Activated CD4-positive, CD25-positive, alpha-beta regulatory T cell treated with anti-CD3 and anti-CD28 coated beads, Interleukin-2, amount 50 U/mL, for 24 hours (primary cell): Measurements from ENCODE around the gene RPS2.
A peak's percentile ranks its signal among the peaks of the same experiment; 100 is the strongest.

Experiments
- ATAC-seq, 2 donors: fragments of 150-1000 bp; cut with Tn5 transposase; one replicate each; pipeline ENCODE4 v1.10.0; 2021; ENCODE audit warnings: mild to moderate bottlenecking in 1 of 2, moderate library complexity in 1 of 2

Gene RPS2

DNA sequence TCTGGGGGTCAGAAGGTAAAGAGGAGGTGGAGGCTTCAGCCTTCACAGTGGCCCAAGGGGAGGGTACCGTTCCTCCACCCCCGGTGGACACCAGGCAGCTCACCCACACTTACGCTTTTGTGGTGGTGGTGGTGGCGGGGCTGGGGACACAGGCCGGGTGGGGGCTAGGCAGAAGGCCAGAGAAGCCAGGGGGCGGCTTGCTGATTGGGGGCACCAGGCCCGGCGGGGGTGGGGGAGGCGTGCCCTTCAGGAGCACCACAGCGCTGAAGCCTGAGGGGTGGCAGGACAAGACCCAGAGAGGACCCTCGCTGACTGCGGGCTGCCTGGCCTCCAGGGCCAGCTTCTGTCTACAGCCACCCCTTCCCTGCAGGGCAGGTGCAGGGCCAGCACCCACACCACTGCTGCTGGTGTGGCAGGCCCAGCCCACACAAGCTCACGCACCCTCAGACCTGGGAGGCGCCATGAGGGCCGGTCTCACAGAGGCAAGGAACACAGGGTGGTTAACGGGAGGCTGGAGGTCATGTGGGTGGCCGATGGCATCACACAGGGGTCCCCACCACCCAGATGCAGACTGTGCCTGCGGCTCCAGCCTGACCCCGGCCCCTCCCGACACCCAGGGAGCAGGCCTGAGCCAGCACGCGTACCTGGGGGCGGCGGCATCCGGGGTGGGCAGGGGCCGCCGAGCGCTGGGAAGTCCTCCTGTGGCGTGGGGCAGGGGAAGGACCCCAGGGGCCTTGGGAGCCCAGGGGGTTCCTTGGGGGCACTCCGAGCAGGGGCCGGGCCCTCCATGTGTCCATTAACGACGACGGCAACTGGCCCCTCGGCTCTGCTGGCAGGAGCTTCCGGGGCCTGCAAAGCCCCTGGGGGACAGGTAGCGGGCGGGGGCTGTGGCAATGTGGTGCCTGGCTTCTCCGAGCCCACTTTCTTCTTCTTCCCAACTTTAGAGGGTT, 34.5 kb upstream of the RPS2 start:
- ATAC-seq, result no peak

GRCh38 chr16:1998360-1998835, 33.8 kb upstream of the RPS2 start:
- no peak for ATAC-seq

GRCh38 chr16:1997494-1998359, 33.1 kb upstream of the RPS2 start:
- no peak for ATAC-seq

DNA sequence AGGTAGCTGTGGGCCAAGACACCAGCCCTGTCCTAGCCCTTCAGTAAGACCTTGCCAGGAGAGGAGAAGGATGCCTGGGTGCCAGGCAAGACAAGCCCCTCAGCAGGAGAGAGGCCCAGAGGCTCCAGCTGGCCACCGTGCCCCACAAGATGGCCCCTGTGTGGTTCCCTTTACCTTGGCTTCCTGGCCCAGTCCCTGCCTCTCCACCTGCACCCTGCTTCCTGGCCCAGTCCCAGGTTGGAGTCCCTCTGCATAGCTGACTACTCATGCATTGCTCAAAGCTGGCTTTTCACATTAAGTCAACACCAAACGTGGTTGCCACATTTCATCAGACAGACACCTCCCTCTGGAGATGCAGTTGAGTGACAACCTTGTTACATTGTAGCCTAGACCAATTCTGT, 29.1 kb upstream of the RPS2 start:
- ATAC-seq, result no peak

GRCh38 chr16:1992704-1993317, 28.2 kb upstream of the RPS2 start:
- no peak for ATAC-seq

DNA sequence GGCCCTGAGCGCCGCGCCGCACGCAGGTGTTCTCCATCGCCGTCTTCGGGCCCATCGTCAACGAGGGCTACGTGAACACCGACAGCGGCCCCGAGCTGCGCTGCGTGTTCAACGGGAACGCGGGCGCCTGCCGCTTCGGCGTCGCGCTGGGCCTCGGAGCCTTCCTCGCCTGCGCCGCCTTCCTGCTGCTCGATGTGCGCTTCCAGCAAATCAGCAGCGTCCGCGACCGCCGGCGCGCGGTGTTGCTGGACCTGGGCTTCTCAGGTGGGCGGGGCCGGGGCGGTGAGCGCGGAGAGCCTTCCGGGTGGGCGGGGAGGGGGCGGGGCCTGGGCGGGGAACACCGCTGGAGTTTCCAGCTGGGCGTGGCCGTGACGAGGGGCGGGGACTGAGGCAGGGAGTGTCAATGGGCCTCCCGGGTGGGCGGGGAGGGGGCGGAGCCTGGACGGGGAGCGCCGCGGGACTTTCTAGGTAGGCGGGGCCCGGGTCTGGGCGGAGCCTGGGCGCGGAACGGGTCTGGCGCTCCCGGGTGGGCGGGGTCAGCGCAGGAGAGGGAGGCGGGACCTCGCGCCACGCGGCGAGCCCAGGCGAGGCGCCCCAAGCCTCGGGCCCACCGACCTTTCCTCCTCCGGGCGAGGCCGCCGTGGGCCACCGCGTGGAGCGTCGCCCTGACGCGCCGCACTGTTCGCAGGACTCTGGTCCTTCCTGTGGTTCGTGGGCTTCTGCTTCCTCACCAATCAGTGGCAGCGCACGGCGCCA, 27.5 kb upstream of the RPS2 start:
- peak; percentile 64 to 69 for ATAC-seq

- ATAC-seq, result no peak
Measured at GRCh38 chr16:1991588-1991947, 26.9 kb upstream of the RPS2 start.

GRCh38 chr16:1991135-1991551, 26.5 kb upstream of the RPS2 start:
- peak; percentile 26 to 31 for ATAC-seq

DNA sequence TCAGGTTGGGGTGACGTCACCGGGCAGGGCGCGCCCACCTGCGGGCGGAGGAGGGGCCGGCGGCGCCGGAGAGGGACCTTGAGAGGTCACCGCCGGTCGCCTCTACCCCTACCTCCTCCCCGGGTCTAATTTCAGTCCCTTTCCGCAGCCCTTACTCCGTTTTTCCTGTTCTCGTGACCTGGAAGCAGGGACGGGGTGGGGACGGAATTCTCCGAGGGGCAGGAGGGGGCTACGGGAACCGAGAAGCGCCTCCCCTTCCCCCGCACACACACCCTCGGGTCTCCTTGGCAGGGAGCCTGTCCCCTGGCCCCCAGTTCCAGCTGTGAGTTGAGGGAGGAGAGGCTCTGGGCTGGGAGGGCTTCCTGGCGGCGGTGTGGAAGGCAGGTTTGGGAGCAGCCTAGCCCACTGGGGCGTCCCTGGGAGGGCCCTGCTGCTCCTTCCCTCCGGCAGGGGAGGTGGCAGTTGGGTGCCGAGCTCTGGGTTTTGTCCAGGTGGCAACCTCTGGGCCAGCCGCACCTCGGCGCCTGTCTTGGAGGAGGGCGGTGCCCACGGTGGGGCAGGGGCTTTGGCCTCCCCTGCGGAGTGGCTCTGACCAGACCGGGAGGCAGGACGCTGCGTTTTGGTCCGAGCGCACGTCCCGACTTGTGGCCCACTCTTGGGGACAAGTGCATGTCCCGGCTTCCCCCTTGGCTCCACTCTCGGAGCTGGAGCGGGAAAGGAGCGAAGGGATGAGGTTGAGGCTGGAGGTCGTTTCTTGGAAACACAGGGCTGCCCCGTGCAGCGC, 25.9 kb upstream of the RPS2 start:
- no peak for ATAC-seq

GRCh38 chr16:1990101-1990350, 25.4 kb upstream of the RPS2 start:
- ATAC-seq, result no peak

DNA sequence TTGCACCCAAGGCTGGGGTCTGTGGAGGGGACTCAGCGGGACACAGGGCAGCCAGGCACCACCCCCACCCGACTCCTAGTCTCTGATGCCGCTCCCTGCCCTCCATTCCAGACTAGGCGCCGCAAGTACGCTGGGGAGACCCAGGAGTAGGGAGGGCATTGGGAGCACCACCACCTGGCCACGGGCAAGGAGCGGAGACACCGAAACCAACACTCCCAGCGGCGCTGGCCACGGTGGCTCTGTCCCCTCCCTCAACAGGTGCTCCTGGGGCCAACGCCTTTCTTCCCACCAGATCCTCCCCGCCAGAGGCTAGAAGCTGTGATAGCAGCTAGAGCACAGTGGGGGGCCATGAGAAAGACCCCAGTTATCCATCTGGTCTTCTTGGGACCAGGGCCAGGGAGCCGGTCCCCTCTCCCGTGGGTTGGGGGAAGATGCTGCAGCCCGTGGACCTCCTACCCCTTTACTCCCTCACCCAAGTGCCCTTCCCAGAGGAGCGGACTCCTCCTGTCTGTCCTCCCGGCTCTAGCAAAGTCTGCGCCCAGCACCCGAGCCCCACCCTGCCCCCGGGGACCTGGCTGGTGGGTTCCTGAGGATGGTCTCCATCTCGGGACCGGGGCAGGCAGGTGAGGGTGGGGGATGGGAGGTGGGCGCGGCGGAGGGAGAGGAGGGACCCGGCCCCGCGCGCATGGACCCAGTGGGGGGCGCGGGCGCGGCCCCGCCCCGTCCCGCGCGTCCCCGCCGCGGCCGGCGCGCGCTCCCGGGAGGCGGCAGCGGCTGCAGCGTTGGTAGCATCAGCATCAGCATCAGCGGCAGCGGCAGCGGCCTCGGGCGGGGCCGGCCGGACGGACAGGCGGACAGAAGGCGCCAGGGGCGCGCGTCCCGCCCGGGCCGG, 24.8 kb upstream of the RPS2 start, which contains the start of gene SYNGR3:
Gene SYNGR3 (plus strand): TSS at position 762 of the 892 bp plus-strand sequence. CDS start 133 bp downstream, outside the sequence.
- ATAC-seq, result no peak

DNA sequence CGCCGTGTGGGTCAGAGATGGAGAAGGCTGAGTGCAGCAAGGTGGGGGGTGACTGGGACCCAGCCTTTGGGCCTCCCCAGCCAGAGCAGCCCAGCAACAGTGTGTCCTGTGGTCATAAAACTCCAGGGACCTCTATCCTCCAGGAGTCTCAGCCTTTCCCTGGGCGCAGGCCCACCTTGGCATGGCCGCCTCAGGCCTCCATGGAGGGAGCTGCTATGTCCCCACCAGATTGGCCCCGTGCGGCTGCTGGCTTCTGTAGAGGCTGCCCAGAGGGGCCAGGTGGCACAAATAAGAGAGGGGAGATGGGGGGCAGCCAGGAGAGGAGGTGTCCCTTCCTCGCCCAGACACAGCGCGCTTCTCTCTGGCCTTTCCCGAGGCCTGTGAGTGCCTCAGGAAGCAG, 22.6 kb upstream of the RPS2 start:
- no peak for ATAC-seq

DNA sequence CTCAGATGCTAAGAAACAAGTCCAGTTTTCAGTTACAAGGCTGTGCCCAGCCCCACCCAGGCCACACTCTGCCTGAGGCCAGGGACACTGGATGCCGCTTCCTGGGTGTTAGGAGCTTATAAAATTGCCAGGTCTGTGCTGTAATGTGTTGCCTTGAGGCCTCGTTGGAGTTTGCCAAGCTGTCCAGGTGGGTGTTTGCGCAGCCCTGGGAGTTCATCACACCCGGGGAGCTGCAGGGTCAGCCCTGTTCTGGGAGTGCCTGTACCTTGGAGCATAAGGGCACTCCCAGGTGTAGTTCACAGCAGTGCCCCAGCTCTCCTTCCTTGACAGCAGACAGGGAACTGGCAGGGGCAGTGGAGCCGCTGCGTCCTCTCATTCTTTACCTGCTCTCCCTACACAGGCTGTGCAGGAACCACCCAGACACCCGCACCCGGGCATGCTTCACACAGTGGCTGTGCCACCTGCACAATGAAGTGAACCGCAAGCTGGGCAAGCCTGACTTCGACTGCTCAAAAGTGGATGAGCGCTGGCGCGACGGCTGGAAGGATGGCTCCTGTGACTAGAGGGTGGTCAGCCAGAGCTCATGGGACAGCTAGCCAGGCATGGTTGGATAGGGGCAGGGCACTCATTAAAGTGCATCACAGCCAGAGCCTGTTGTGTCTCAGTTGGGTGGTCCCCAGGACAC, 21.0 kb upstream of the RPS2 start:
- no peak for ATAC-seq

DNA sequence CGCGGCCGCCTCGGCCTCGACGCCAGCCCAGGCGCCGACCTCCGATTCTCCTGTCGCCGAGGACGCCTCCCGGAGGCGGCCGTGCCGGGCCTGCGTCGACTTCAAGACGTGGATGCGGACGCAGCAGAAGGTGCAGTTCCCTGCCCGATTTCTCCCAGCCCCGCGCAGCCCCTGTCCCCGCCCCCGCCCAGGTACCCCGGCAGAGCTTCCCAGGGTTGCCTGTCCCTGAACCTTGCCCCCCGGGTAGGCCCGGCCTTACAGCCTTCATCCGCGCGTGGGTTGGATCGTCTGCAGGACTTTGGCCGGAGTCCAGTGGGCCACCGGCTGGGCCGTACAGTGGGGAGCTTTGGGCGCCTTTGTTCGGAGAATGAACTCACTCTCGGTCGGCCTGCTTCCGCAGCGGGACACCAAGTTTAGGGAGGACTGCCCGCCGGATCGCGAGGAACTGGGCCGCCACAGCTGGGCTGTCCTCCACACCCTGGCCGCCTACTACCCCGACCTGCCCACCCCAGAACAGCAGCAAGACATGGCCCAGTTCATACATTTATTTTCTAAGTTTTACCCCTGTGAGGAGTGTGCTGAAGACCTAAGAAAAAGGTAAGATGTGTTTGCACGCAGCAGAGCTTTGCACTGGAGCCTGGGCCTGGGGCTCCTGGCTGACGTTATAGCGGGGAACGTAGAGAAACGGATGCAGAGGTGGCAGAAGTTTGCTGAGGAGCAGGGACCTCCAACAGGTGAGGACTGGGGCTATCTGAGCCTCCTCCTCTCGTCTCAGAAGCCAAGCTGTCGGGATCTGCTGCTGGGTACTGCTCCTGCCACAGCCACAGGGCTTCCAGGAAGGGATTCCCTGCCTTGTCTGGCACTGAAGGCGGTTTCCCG, 20.0 kb upstream of the RPS2 start:
- peak; percentile 14 to 16 for ATAC-seq

- peak; percentile 75 to 79 for ATAC-seq
Measured at GRCh38 chr16:1983544-1984346, 19.1 kb upstream of the RPS2 start, which contains the start of gene GFER. Gene GFER (plus strand): TSS chr16:1984193. CDS start chr16:1984219, 26 bp downstream.

DNA sequence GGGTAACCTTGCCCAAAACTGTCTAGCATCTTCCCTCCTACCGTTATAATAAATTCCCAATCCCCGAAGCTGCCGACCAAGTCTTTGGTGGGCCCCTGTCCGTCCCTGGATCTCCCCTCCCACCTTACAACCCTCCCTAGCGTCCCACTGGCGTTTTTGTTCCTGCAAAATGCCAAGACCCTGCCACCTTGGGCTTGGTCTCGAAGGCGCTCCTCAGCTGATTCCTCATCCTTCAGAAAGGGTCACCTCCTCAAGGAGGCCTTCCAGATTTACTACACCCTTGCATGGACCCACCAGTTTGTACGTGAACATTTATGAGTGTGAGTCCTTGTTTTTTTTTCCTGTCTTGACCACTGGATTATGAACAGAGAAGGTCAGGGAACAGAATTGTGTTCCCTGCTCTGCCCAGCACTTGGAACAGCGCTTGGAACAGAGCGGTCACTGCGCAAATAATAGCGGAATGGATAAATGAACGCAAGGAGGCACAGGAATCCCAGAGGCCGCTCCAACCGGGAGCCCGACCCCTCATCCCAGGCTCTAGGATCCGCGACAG, 18.4 kb upstream of the RPS2 start:
- no peak for ATAC-seq

GRCh38 chr16:1982013-1982433, 17.4 kb upstream of the RPS2 start:
- no peak for ATAC-seq
